Activated CD4-positive, alpha-beta memory T cell treated with anti-CD3 and anti-CD28 coated beads, Interleukin-2, amount 10 ng/mL, durations not matched to agents 7 days and 5 days (primary cell): ENCODE measurements around the gene ALDH1B1. TPM values are rescaled to one million over a fixed set of nuclear protein-coding genes. Genes with fewer than 3 reads are reported as not detected.
"Not testable (repeated sequence)": the region's sequence is repeated elsewhere in the genome, so short reads cannot be mapped to it uniquely, and the experiment has no call there.

ENCODE experiments used
- CTCF ChIA-PET: fragments of 350-600 bp; sonication (Branson Sonifier 250); formaldehyde crosslinking; loops from one replicate; lab custom pipeline; 2021; ENCODE audit warnings: antibody characterized with exemption, inconsistent platforms; lab: Charles Lee
- POLR2A ChIA-PET: fragments of 350-600 bp; sonication (Branson Sonifier 250); formaldehyde crosslinking; loops from one replicate; lab custom pipeline; 2021; ENCODE audit warnings: antibody characterized with exemption; lab: Charles Lee
- DNase-seq: peaks from one replicate; pipeline ENCODE4 v3.0.0-alpha.2; 2020
- H3K27ac Mint-ChIP-seq: one replicate; pipeline ENCODE4 v1.8.0; 2021; ENCODE audit warnings: mild to moderate bottlenecking, mixed read lengths
- H3K27me3 Mint-ChIP-seq: one replicate; pipeline ENCODE4 v1.8.0; 2021; ENCODE audit warnings: mixed read lengths
- H3K36me3 Mint-ChIP-seq: one replicate; pipeline ENCODE4 v1.8.0; 2021; ENCODE audit warnings: low read depth, mixed read lengths
- H3K4me1 Mint-ChIP-seq: one replicate; pipeline ENCODE4 v1.8.0; 2021; ENCODE audit warnings: mixed read lengths
- H3K4me3 Mint-ChIP-seq: one replicate; pipeline ENCODE4 v1.8.0; 2021; ENCODE audit warnings: mild to moderate bottlenecking, mixed read lengths
- H3K9me3 Mint-ChIP-seq: one replicate; pipeline ENCODE4 v1.8.0; 2021; ENCODE audit warnings: mixed read lengths
- total RNA-seq, 2 experiments: library from RNA; stranded (reverse); gene quantifications; one replicate each; pipeline ENCODE4 v1.2.3, GENCODE V29; 2021

The ALDH1B1 gene
- total RNA-seq, 2 experiments from 2014 or later, result 7.7 to 8.4 TPM

DNA sequence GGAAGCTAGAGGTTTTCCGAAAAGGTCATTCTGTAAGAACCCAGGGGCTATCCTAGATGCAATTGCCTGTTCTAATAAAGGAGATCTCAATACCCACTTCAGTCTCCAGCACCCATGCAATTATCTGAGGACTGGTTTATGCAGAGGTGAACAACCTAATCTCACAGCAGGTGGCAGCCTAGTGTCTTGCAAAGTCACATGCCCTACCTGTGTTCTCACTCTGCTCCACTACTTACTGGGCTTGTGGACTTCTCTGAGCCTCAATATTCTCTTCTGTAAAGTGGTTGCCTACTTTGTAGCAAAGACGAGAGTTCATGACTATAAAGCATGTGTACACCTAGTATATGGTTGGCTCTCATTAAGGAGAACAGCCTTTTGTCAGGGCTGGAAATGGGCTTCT is 21.0 kb upstream of the ALDH1B1 start:
- DNase-seq, result peak; percentile 22
- H3K4me3 Mint-ChIP-seq, result no peak overlapping the region
- H3K36me3 Mint-ChIP-seq, result no peaks in the 10 kb centered on the region
- H3K4me1 Mint-ChIP-seq, result no peaks in the 10 kb centered on the region
- no peaks in the 10 kb centered on the region for H3K9me3 Mint-ChIP-seq
- ChIA-PET CTCF (no interaction called here), POLR2A (no interaction called here)
- H3K27me3 Mint-ChIP-seq, result peaks cover 3% of the 10 kb centered on the region
- H3K27ac Mint-ChIP-seq, result no peak overlapping the region

DNA sequence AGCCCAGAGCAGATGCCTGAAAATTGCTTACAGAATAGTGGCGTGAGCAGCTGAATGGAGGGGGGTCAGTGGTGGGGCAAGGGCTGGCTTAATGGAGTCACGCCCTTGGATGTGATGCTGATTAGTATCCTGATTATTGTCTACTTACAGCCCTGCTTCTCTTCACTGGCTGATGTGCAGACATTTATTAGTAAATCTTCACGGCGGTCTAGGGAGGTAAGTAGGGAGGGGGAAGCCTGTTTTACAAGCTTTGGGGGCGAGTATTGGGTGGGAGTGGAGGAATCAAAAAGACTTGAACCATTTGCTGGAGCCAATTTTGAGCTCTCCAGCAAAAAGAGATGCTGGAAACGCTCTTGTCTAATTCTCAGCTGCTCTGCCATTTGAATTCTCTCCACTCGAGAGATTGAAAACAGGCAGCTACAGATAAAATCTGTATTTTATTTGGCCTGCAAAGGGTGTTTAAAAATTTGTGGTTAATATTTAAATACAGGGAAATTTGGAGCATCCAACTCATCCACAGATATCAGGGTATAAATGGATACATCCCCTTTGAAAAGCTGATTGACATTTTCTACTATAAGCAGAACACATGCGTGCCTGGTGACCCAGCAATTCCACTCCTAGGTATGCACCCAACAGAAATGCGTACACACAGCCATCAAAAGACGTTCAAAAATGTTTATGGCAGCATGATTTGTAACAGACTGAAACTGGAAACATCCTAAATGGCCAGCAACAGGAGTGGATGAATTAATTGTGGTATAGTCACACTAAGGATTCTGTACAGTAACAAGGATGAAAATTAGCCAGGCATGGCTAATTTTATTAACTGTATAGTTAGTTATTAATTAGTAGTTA is 19.5 kb upstream of the ALDH1B1 start:
- no peak for DNase-seq
- H3K36me3 Mint-ChIP-seq, result no peaks in the 10 kb centered on the region
- H3K9me3 Mint-ChIP-seq, result no peaks in the 10 kb centered on the region
- H3K4me1 Mint-ChIP-seq, result no peaks in the 10 kb centered on the region
- ChIA-PET POLR2A (no interaction called here), CTCF (interaction anchor here (1.2 kb wide), 1 partner anchor 459 kb away, joined by 3 read pairs; no protein-coding TSS in a partner anchor)
- no peak overlapping the region for H3K27ac Mint-ChIP-seq
- H3K27me3 Mint-ChIP-seq, result peaks cover 3% of the 10 kb centered on the region
- no peak overlapping the region for H3K4me3 Mint-ChIP-seq

DNA sequence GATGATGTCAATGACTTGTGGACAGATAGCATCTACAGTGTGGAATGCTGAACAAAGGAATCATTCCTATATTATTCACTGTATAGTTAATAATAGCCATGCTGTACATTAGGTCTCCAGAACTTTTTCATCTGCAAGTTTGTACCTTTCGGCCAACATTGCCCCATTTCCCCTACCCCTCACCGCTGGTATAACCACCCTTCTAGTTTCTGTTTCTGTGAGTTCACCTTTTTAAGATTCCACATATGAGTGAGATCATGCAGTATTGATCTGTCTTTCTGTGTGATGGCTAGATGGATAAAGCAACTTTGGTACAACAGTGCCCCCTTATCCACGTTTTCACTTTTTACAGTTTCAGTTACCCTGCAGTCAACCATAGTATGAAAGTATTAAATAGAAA is 18.8 kb upstream of the ALDH1B1 start:
- peaks cover 3% of the 10 kb centered on the region for H3K27me3 Mint-ChIP-seq
- CTCF ChIA-PET, result interaction anchor here (1.2 kb wide), 1 partner anchor 460 kb away, joined by 3 read pairs; no protein-coding TSS in a partner anchor
- POLR2A ChIA-PET, result no interaction called here
- no peak for DNase-seq
- no peaks in the 10 kb centered on the region for H3K9me3 Mint-ChIP-seq
- no peak overlapping the region for H3K27ac Mint-ChIP-seq
- no peaks in the 10 kb centered on the region for H3K4me1 Mint-ChIP-seq
- H3K4me3 Mint-ChIP-seq, result no peak overlapping the region
- no peaks in the 10 kb centered on the region for H3K36me3 Mint-ChIP-seq

DNA sequence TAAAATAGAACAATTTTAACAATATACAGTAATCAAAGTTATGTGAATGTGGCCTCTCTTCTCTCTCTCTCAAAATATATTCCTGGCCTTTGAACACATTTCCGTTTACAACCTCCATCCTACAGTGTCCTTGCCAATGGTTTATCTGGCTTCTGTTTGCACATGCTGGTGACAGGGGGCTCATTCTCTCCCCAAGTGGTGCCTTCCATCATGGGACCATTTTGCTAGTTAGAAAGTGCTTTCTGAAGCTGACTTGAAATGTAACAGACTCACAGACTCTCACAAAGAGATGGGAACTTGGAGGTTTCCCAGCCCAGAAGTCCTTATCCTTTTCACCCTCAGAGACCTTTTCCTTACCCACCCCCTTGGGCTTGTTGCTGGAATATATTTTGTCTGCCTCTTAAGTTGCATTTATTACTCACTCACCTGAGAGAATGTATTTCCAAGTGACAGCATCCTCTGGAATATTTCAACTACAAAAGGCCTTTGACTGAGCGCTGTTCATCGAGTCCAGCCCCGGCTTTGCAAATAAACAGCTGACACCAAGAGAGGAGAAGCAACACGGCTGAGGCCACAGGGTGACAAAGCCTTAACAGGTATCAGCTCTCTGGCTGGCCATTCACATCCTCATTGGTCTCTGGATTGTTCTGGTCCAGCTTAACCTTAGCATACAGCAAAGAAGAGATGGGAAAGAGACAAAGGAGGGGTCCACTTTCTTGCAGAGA is 17.5 kb upstream of the ALDH1B1 start:
- Mint-ChIP-seq H3K27me3 (peaks cover 3% of the 10 kb centered on the region), H3K9me3 (no peaks in the 10 kb centered on the region), H3K4me1 (no peaks in the 10 kb centered on the region), H3K27ac (no peak overlapping the region), H3K36me3 (no peaks in the 10 kb centered on the region), H3K4me3 (no peak overlapping the region)
- CTCF ChIA-PET, result interaction anchor here (0.6 kb wide), 1 partner anchor 19 kb away, joined by 3 read pairs; no protein-coding TSS in a partner anchor
- POLR2A ChIA-PET, result no interaction called here
- DNase-seq, result no peak

DNA sequence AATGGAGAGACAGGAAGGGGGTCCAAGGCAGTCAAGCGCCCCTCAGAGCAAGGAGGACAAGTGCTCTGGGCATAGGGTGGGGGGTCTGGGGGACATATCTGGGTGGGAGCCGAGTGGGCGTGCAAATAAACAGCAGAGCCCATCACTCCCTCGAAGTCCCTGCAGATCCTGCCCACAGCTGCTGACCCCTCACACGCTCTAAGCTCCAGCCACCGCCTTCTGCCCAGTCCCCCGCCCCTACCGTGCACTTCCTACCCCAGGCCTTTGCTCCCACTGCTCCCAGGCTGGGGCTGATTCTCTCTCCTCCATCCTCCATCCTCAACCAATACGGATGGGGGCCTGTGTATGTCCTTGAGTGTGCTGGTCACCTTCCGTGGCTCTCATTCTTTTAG is 16.9 kb upstream of the ALDH1B1 start:
- peaks cover 3% of the 10 kb centered on the region for H3K27me3 Mint-ChIP-seq
- H3K4me3 Mint-ChIP-seq, result no peak overlapping the region
- H3K9me3 Mint-ChIP-seq, result no peaks in the 10 kb centered on the region
- POLR2A ChIA-PET, result no interaction called here
- H3K4me1 Mint-ChIP-seq, result no peaks in the 10 kb centered on the region
- no peak overlapping the region for H3K27ac Mint-ChIP-seq
- CTCF ChIA-PET, result no interaction called here
- no peaks in the 10 kb centered on the region for H3K36me3 Mint-ChIP-seq
- no peak for DNase-seq

DNA sequence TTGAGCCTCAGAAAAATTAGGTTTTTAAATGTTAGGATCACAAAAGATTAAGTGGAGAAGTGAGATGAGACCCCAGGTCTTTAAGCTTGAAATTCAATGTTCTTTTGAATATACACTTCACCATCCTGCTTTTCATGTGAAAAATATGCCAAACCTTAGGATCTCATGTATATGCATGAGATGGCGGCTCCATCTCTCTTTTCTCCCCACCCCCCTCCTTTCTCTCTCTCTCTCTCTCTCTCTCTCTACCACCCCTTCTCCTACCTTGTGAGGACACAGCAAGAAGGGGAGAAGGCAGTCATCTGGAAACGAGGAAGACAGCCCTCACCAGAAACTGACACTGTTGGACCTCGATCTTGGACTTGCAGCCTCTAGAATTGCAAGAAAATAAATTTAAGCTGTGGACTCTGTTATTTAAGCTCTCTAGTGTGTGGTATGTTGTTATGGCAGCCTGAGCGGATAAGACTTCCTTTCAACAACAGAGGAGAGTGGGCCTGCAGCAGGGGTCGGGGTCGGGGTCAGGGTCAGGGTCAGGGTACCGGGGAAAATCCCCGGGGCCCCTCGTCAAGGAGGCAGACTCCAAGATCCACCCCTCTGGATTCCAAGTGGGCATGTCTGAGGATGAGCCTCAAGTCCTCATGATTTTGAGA is 16.4 kb upstream of the ALDH1B1 start:
- POLR2A ChIA-PET, result no interaction called here
- Mint-ChIP-seq H3K27ac (no peak overlapping the region), H3K27me3 (peaks cover 3% of the 10 kb centered on the region), H3K4me3 (no peak overlapping the region), H3K9me3 (no peaks in the 10 kb centered on the region), H3K36me3 (no peaks in the 10 kb centered on the region), H3K4me1 (no peaks in the 10 kb centered on the region)
- CTCF ChIA-PET, result interaction anchor here (0.7 kb wide), 1 partner anchor 762 kb away, joined by 3 read pairs; no protein-coding TSS in a partner anchor
- DNase-seq, result no peak

DNA sequence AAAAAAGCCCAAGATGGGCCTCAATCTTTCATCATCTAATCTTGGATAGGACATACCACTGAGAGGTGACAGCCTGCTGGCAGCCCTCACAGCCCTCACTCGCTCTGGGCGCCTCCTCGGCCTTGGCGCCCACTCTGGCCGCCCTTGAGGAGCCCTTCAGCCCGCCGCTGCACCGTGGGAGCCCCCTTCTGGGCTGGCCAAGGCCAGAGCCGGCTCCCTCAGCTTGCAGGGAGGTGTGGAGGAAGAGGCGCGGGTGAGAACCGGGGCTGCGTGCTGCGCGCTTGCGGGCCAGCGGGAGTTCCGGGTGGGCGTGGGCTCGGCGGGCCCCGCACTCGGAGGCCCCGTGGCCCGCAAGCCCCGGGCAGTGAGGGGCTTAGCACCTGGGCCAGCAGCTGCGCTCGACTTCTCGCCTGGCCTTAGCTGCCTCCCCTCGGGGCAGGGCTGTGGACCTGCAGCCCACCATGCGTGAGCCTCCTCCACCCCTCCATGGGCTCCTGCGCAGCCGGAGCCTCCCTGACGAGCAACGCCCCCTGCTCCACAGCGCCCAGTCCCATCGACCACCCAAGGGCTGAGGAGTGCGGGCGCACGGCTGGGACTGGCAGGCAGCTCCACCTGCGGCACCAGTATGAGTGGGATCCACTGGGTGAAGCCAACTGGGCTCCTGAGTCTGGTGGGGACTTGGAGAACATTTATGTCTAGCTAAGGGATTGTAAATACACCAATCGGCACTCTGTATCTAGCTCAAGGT is 15.0 kb upstream of the ALDH1B1 start:
- DNase-seq, H3K27me3 Mint-ChIP-seq, H3K27ac Mint-ChIP-seq, H3K4me1 Mint-ChIP-seq, H3K9me3 Mint-ChIP-seq, CTCF ChIA-PET, H3K4me3 Mint-ChIP-seq, POLR2A ChIA-PET, H3K36me3 Mint-ChIP-seq: not testable (repeated sequence)

DNA sequence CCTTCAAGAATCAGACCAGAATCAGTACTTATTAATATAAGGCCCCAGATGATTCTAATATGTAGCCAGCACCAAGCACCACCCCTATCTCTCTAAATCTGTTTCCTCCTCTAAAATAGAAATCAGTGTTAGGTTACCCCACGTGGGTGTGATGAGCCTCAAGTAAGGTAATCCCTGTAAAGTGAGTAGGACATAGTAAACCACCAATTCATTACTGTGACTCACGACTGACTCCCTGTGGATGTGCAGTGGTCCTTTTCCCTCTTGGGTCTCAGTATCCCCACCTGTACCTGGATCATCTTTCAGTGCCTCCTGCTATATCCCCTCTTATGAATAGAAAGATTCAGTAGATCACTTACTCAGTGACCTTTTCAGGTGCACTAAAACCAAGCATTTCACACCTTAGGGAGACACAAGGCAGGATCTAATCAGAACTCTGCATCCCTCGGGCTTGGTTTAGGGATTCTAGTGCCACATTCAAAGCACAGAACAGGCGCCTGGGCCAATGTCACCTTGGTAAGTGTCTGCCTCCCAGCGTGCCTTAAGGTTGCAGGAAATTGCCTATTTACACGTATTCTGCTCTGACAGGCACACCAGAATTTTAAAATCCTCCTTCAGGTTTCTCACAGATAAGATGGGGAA is 12.2 kb upstream of the ALDH1B1 start:
- no peaks in the 10 kb centered on the region for H3K36me3 Mint-ChIP-seq
- H3K9me3 Mint-ChIP-seq, result peaks cover 6% of the 10 kb centered on the region
- H3K27ac Mint-ChIP-seq, result no peak overlapping the region
- H3K4me1 Mint-ChIP-seq, result no peaks in the 10 kb centered on the region
- CTCF ChIA-PET, result no interaction called here
- H3K4me3 Mint-ChIP-seq, result no peak overlapping the region
- no peak for DNase-seq
- POLR2A ChIA-PET, result no interaction called here
- peaks cover 2% of the 10 kb centered on the region for H3K27me3 Mint-ChIP-seq

DNA sequence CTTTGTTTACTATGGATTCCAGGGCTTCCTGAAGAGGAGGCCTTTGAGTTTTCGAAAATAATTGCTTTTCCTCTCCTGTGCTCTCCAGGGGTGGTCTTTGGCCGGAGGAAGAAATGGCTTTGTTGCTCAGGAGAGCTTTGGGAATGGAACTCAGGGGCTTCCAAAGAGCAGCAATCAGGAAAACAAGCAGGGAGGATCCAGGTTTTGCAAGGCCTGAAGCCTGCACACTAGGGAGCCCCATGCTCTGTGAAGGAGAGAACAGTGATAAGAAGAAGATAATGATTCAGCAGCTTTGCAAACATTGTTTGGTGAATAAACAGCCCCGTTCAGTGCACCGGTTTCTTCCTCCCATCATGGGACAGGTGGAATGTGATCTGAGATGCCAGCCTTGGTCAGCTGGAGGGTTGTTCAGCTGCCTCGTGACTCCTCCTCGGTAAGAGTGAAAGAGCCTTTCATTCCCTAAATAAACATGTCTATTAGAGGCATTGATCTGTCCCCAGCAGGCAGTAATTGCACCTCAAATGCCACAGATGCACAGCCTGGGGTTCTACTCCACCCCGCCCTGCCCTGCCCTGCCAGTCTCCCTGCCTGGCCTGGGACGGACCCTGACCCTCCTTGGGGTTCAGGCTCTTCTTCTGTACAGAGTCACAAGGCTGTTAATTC is 11.5 kb upstream of the ALDH1B1 start:
- H3K9me3 Mint-ChIP-seq, result peaks cover 7% of the 10 kb centered on the region
- ChIA-PET POLR2A (no interaction called here), CTCF (no interaction called here)
- peaks cover 2% of the 10 kb centered on the region for H3K27me3 Mint-ChIP-seq
- H3K4me3 Mint-ChIP-seq, result no peak overlapping the region
- H3K27ac Mint-ChIP-seq, result no peak overlapping the region
- no peaks in the 10 kb centered on the region for H3K4me1 Mint-ChIP-seq
- H3K36me3 Mint-ChIP-seq, result no peaks in the 10 kb centered on the region
- DNase-seq, result no peak

DNA sequence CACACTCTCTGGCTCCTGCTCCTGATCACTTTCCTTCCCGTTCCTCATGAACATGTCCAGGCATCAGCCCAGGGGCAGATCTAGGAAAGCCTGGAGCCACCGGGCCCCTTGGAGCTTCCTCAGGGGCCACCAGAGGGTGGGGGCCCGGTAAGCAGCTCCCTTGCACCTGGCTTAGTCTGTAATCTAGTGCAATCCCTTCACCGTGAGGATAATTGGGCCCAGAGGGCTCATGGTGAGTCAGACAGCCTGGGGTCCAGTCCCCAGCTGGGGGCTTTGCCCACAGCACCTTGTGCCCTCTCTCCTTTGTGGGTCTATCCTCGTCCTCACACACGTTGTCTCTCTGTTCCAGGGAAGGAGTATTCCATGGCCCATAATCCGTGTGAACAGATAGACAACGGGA is 10.4 kb upstream of the ALDH1B1 start:
- Mint-ChIP-seq H3K9me3 (peaks cover 7% of the 10 kb centered on the region), H3K4me1 (no peaks in the 10 kb centered on the region), H3K4me3 (no peak overlapping the region), H3K27ac (no peak overlapping the region), H3K36me3 (no peaks in the 10 kb centered on the region), H3K27me3 (peaks cover 5% of the 10 kb centered on the region)
- POLR2A ChIA-PET, result no interaction called here
- CTCF ChIA-PET, result no interaction called here
- DNase-seq, result no peak

DNA sequence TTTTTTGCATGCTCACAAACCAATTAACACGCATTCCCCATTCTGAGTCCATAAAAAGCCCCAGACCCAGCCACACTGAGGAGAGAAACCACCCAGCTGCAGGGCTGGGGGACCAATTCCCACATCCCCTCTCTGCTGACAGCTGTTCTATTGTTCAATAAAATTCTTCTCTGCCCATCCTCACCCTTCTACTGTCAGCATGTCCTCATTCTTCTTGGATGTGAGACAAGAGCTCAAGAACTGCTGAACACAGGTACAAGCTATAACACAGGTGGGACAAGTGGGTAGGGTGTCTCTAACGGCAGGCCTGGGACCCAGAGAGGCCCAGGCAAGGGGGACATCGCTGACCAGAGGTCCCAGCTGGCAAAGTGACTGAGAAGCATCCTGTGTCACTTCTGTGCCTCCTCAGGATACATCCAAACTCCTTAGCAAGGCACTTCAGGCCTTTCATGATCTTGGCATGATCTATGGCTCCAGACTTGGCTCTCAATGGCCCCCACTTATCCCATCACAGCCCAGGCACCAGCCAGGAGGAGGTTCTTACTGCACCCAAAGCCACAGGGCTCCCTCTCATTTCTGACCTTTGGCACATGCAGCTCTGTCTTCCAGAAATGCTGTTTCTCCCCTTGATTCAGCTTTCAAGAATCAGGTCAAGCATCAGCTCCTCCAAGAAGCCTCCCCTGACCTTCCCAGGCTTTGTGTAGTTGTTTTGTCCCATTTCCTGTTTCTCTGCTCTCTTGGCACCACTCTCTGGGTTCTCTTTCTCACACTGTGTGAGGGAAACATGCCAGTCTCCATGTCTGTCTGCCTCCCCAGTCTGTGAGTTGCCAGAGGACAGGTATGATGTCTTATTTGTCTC is 7.3 kb upstream of the ALDH1B1 start:
- H3K36me3 Mint-ChIP-seq, result no peaks in the 10 kb centered on the region
- POLR2A ChIA-PET, result no interaction called here
- CTCF ChIA-PET, result no interaction called here
- no peak for DNase-seq
- H3K4me1 Mint-ChIP-seq, result no peaks in the 10 kb centered on the region
- H3K27me3 Mint-ChIP-seq, result peaks cover 5% of the 10 kb centered on the region
- H3K4me3 Mint-ChIP-seq, result no peak overlapping the region
- H3K27ac Mint-ChIP-seq, result no peak overlapping the region
- H3K9me3 Mint-ChIP-seq, result peaks cover 7% of the 10 kb centered on the region
